Mesenteric fat pad (tissue), 1 donor: ENCODE data around the gene CD1D. TPM values are rescaled to one million over a fixed set of nuclear protein-coding genes. Genes with fewer than 3 reads are reported as not detected.

Experiments
- DNase-seq: peaks from one replicate; pipeline ENCODE4 v3.0.0-alpha.2; 2020; ENCODE audit warnings: low spot score
- long read RNA-seq: library from polyadenylated mRNA; unstranded; transcript quantifications from one replicate; pipeline ENCODE4 v2.0.0, GENCODE V29; 2020
- total RNA-seq: library from RNA; stranded (reverse); fragmentation: NEBNext Ultra II Directional; extraction: Animal tissue kit (Norgen Biotek cat#: 25700); gene quantifications from one replicate; pipeline ENCODE4 v1.2.1, GENCODE V29; 2021
- donor health status: DM: yes; HTN: yes; CAD: no.

CD1D gene
- 5.1 TPM for total RNA-seq
- long read RNA-seq, partial matches to known transcripts, result 22 of 37 reads
- long read RNA-seq, other reads (novel, unspliced or antisense), result 15 of 37 reads

- no peak for DNase-seq
Observed at GRCh38 chr1:158180741-158181576, at the start of gene CD1D. Gene CD1D, plus strand, starts transcription at chr1:158180895. Its CDS starts 207 bp downstream, at chr1:158181102.

- DNase-seq, result no peak
Observed at GRCh38 chr1:158131217-158131616, 49.5 kb upstream of the CD1D start.

- DNase-seq, result no peak
Observed at GRCh38 chr1:158140764-158141192, 39.9 kb upstream of the CD1D start.

GRCh38 chr1:158145173-158145719 lies 35.4 kb upstream of the CD1D start:
- DNase-seq, result no peak

GRCh38 chr1:158146165-158146564 lies 34.5 kb upstream of the CD1D start:
- DNase-seq, result no peak

- DNase-seq, result no peak
Observed at GRCh38 chr1:158146739-158147138, 34.0 kb upstream of the CD1D start.

GRCh38 chr1:158147401-158147800 lies 33.3 kb upstream of the CD1D start:
- no peak for DNase-seq

- no peak for DNase-seq
Observed at GRCh38 chr1:158147869-158148268, 32.8 kb upstream of the CD1D start.

GRCh38 chr1:158148468-158148867 lies 32.2 kb upstream of the CD1D start:
- no peak for DNase-seq

GRCh38 chr1:158149175-158149574 lies 31.5 kb upstream of the CD1D start:
- no peak for DNase-seq

- peak; percentile 98 for DNase-seq
Observed at GRCh38 chr1:158149577-158150269, 31.0 kb upstream of the CD1D start.

- no peak for DNase-seq
Observed at GRCh38 chr1:158150523-158150922, 30.2 kb upstream of the CD1D start.

GRCh38 chr1:158153179-158153578 lies 27.5 kb upstream of the CD1D start:
- DNase-seq, result no peak

GRCh38 chr1:158153746-158154444 lies 26.8 kb upstream of the CD1D start:
- no peak for DNase-seq

GRCh38 chr1:158154501-158154900 lies 26.2 kb upstream of the CD1D start:
- DNase-seq, result no peak

GRCh38 chr1:158155673-158156072 lies 25.0 kb upstream of the CD1D start:
- no peak for DNase-seq

- no peak for DNase-seq
Observed at GRCh38 chr1:158159597-158159996, 21.1 kb upstream of the CD1D start.

GRCh38 chr1:158161446-158161845 lies 19.2 kb upstream of the CD1D start:
- no peak for DNase-seq

- no peak for DNase-seq
Observed at GRCh38 chr1:158163000-158163947, 17.4 kb upstream of the CD1D start.

GRCh38 chr1:158169105-158169504 lies 11.6 kb upstream of the CD1D start:
- DNase-seq, result no peak
